ENCODE data around the gene OSBPL3.

GRCh38 chr7:24968165-24968564 lies 11.8 kb downstream of the OSBPL3 start:
- TF ChIP-seq EZH2 (IDR thresholded peaks at IDR 0.05; ENCODE audit: low read length) (no peak), CTCF (optimal IDR thresholded peaks at IDR 0.05 in 1 of 3, IDR thresholded peaks at IDR 0.05 in 1 of 3, conservative IDR thresholded peaks at IDR 0.05 in 1 of 3; ENCODE audit: extremely low read depth in 1 of 3, insufficient read depth in 2 of 3, low read length in 3 of 3) (no peak)
